Ectodermal cell (in vitro differentiated cells): ENCODE measurements around the gene FASTK.

Experiments
- H3K27ac ChIP-seq: 2 replicates; pipeline ENCODE4 v1.7.0; 2013; ENCODE audit warnings: mild to moderate bottlenecking, low read depth, low read length; ENCODE audit not compliant: insufficient read depth, poor library complexity, severe bottlenecking
- H3K27me3 ChIP-seq: 2 replicates; pipeline ENCODE4 v1.7.0; 2013; ENCODE audit warnings: mild to moderate bottlenecking, low read length; ENCODE audit not compliant: insufficient read depth, control insufficient read depth, poor library complexity, severe bottlenecking
- H3K36me3 ChIP-seq: one replicate; pipeline ENCODE4 v1.7.0; 2013; ENCODE audit warnings: low read length; ENCODE audit not compliant: control insufficient read depth, insufficient read depth
- H3K4me1 ChIP-seq: one replicate; pipeline ENCODE4 v1.7.0; 2013; ENCODE audit warnings: low read length; ENCODE audit not compliant: control insufficient read depth, insufficient read depth
- H3K4me3 ChIP-seq: 2 replicates; pipeline ENCODE4 v1.7.0; 2013; ENCODE audit warnings: low read depth, low read length, control low read depth; ENCODE audit not compliant: insufficient read depth
- H3K9me3 ChIP-seq: 2 replicates; pipeline ENCODE4 v1.7.0; 2013; ENCODE audit warnings: mild to moderate bottlenecking, low read length, moderate library complexity; ENCODE audit not compliant: control insufficient read depth
- WGBS, 2 experiments: methylation state at CpG; one replicate each; pipeline ENCODE4 v1.1.7; 2013; ENCODE audit warnings: missing lambda C conversion rate in 2 of 2; 5-methylcytosine and 5-hydroxymethylcytosine counted together

FASTK gene

GRCh38 chr7:151064454-151064853 is 16.2 kb downstream of the FASTK start:
- Histone ChIP-seq H3K4me1 (peaks cover 23% of the 10 kb centered on the region), H3K27me3 (peaks cover 21% of the 10 kb centered on the region), H3K9me3 (no peaks in the 10 kb centered on the region), H3K4me3 (no peak overlapping the region), H3K36me3 (peaks cover 21% of the 10 kb centered on the region), H3K27ac (no peak overlapping the region)
- 94 to 96% methylated on average over 18 of the region's 18 CpGs for whole genome bisulfite sequencing, 2 experiments

- Histone ChIP-seq H3K9me3 (no peaks in the 10 kb centered on the region), H3K36me3 (peaks cover 20% of the 10 kb centered on the region), H3K4me1 (peaks cover 32% of the 10 kb centered on the region), H3K4me3 (no peak overlapping the region), H3K27ac (no peak overlapping the region), H3K27me3 (peaks cover 21% of the 10 kb centered on the region)
- 16 to 18% methylated on average over 11 of the region's 11 CpGs for WGBS, 2 experiments
These were observed 17.4 kb downstream of the FASTK start for GRCh38 chr7:151063212-151063561.

DNA sequence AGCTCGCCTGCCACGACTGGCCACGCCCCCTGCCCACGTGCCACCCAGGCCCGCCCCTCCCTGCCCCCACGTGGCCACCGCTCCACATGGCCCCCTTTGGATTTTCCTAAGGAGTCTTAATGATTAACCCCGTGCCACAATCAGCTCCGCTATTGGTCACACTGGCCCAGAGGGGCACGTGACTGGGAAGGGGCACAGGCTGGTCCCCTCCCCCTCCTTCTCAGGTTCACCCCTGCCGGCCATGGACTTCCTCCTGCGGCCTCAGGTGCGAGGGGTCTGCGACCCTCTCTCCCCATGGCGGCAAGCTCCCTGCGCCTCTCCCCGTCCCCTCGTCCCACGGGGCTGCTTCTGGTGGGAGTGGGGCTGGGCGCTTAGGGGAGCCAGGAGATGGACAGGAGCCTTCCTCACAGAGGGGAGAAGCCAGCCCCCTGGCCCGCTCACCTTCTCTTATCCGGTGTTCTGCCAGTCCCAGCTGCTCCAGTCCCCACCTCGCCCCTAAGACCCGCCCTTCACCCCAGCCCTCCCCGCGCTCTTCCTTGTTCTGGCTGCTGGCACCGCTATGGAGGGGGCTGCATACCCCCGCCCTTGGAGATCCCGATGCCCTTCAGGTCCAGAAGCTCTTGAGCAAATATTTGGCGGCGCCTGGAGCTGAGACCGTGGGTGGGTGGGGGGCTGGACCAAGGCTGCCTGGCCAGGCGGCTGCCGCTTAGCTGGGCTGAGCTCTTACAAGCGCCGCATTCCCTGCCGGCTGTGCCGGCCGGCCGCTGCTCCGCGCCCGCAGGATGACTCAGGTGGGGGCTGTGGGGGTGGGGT is 18.0 kb downstream of the FASTK start:
- Histone ChIP-seq H3K27ac (no peak overlapping the region), H3K4me1 (peaks cover 32% of the 10 kb centered on the region), H3K9me3 (no peaks in the 10 kb centered on the region), H3K4me3 (peak overlapping the region; percentile 33), H3K27me3 (peaks cover 21% of the 10 kb centered on the region), H3K36me3 (peaks cover 15% of the 10 kb centered on the region)
- WGBS, 2 experiments = 2% methylated on average over 39 to 43 of the region's 43 CpGs

- Histone ChIP-seq H3K4me1 (peaks cover 34% of the 10 kb centered on the region), H3K27me3 (peaks cover 24% of the 10 kb centered on the region), H3K4me3 (peak overlapping the region; percentile 33), H3K36me3 (peaks cover 11% of the 10 kb centered on the region), H3K27ac (no peak overlapping the region), H3K9me3 (no peaks in the 10 kb centered on the region)
- WGBS, 2 experiments = 12 to 15% methylated on average over 11 of the region's 11 CpGs
These were observed 18.6 kb downstream of the FASTK start for GRCh38 chr7:151062111-151062398.

GRCh38 chr7:151061213-151062110 is 19.1 kb downstream of the FASTK start:
- Histone ChIP-seq H3K4me3 (peak overlapping the region; percentile 33), H3K27me3 (peaks cover 30% of the 10 kb centered on the region), H3K9me3 (no peaks in the 10 kb centered on the region), H3K36me3 (peaks cover 11% of the 10 kb centered on the region), H3K27ac (no peak overlapping the region), H3K4me1 (peaks cover 36% of the 10 kb centered on the region)
- WGBS, 2 experiments = 28 to 31% methylated on average over 33 of the region's 33 CpGs

GRCh38 chr7:151060416-151061212 is 20.0 kb downstream of the FASTK start:
- peaks cover 38% of the 10 kb centered on the region for H3K27me3 ChIP-seq
- H3K27ac ChIP-seq = no peak overlapping the region
- WGBS, 2 experiments = 8 to 9% methylated on average over 21 of the region's 21 CpGs
- H3K36me3 ChIP-seq = peaks cover 11% of the 10 kb centered on the region
- peak overlapping the region; percentile 80 for H3K4me3 ChIP-seq
- no peaks in the 10 kb centered on the region for H3K9me3 ChIP-seq
- peaks cover 36% of the 10 kb centered on the region for H3K4me1 ChIP-seq

GRCh38 chr7:151060113-151060415 is 20.5 kb downstream of the FASTK start:
- H3K4me1 ChIP-seq = peaks cover 36% of the 10 kb centered on the region
- H3K4me3 ChIP-seq = peak overlapping the region; percentile 80
- no peaks in the 10 kb centered on the region for H3K9me3 ChIP-seq
- peaks cover 39% of the 10 kb centered on the region for H3K27me3 ChIP-seq
- no peak overlapping the region for H3K27ac ChIP-seq
- peaks cover 7% of the 10 kb centered on the region for H3K36me3 ChIP-seq
- 0 to 1% methylated on average over 17 of the region's 17 CpGs for WGBS, 2 experiments

DNA sequence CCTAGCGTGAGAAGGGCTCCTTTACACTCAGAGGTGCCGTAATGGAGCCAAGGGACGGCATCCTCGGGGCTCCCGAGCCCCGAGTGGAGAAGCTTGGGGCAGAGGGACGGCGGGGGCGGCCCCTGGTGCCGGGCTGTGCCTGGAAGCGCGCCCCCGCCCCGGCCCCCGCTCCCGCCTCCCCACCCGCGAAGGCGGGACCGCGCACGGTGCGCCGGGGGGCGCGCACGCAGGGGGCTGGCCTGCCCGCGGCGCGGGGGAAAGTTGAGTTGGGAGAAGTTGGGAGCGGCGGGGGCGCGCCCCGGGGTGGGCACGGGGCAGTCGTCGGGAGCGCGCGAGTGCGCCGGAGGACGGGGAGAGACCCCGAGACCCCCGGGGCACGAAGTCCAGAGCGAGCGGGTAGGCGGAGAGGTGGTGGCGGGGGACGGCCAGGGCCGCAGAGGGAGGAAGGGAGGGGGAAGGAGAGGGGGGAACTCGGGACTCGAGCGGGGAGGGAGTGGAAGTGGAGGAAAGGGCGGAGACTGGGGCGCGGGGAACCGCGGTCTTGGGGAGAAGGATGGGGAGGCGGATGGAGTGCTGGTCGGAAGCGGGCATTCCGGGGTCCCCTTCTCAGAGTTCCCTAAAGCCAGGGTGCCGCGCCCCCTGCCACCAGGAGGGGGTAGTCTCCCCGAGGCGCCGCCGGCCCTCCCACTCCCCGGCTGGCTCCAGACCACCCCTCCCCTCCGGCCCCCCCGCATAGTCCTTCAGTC is 21.1 kb downstream of the FASTK start, which contains the start of gene SLC4A2:
Gene SLC4A2, plus strand, starts transcription at position 223 of the 746 bp plus-strand sequence. CDS start 2,399 bp downstream, outside the sequence.
- H3K9me3 ChIP-seq = no peaks in the 10 kb centered on the region
- peaks cover 36% of the 10 kb centered on the region for H3K4me1 ChIP-seq
- peaks cover 39% of the 10 kb centered on the region for H3K27me3 ChIP-seq
- peak within 1 kb of the TSS; percentile 52 for H3K27ac ChIP-seq
- WGBS, 2 experiments = 1% methylated on average over 65 to 75 of the region's 75 CpGs
- H3K36me3 ChIP-seq = peaks cover 2% of the 10 kb centered on the region
- H3K4me3 ChIP-seq = peak within 1 kb of the TSS; percentile 80

GRCh38 chr7:151058781-151059366 is 21.7 kb downstream of the FASTK start:
- H3K27ac ChIP-seq = peak overlapping the region; percentile 52
- H3K9me3 ChIP-seq = no peaks in the 10 kb centered on the region
- H3K4me1 ChIP-seq = peaks cover 36% of the 10 kb centered on the region
- H3K36me3 ChIP-seq = no peaks in the 10 kb centered on the region
- WGBS, 2 experiments = 19 to 20% methylated on average over 18 of the region's 18 CpGs
- H3K27me3 ChIP-seq = peaks cover 39% of the 10 kb centered on the region
- H3K4me3 ChIP-seq = peak overlapping the region; percentile 80
